Femur (tissue), 1 donor: ENCODE data around the gene SMAD6.

ENCODE experiments used
- DNase-seq: peaks from one replicate; pipeline ENCODE4 v3.0.0-alpha.2; 2017

The SMAD6 gene

GRCh38 chr15:66721954-66722353 lies 19.9 kb downstream of the SMAD6 start:
- no peak for DNase-seq

DNA sequence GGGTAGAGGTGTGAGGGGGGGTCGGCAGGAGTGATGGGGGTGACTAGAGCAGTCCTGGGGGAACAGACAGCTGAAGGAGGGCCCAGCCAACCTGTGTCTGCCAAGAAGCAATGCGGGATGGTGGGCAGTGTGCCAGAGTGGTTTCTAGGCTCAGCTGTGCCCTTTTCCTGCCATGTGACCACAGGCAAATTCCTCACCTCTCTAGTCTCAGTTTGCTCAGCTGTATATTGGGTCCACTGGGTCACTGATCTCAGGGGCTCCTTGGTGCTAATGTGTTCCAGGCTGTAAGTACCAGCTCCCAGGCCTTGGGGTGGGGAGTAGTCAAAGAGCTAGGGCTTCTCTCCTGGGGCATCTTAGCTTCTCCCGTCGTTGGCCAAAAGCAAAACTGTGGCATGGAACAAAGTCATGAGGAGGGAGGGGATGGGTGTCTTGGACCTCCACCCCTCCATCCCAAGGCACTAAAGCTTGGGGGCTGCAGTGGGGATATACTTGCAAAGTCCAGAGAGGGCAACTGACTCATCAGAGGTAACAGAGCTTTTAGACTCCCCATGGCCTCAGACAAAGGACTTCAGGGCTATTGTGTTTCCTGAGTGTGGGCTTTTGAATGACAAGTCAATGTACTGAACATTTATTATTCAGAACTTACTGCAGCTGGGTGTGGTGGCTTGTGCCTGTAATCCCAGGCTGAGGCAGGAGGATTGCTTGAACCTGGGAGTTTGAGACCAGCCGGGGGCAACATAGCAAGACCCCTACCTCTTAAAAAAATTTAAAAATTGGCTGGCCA lies 20.9 kb downstream of the SMAD6 start:
- no peak for DNase-seq

DNA sequence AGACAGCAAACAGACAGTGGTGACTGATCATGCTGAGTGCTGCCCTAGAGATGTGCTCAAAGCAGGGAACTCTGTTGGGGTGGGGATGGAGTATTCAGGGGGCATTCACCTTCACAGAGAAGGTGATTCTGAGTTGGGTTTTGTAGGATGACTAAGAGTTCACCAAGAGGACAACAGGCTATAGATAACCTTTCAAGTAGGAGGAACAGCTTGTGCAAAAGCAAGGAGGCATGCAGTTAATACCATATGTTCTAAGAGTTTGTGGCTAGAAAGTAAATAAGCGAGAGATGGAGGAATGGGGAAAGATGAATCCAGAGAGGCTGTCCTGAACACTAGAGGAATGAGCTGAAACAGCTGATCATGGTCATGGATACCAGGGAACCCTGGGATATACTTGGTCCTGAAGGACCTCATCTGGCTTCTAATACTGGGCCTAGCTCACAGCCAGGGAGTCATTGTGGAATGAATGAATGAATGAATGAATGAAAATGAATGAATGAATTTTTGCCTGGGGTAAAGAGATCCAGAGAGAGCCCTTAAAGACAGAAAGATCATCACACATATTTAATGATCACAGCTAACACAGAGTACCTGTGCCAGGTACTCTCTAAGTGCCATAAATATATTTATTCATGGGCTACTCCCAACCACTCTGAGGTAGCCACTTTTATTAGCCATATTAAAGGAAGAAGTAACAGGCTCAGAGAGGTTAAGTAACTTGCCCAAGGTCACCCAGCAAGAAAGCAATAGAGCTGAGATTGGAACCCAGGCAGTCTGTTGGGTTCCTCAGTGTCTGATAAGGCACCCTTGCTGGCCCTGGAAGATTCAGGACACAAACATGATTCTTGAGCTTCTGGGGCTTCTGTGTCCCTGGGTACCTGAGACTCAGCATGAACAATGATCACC lies 22.0 kb downstream of the SMAD6 start:
- DNase-seq, result no peak

GRCh38 chr15:66724732-66725463 lies 22.9 kb downstream of the SMAD6 start:
- DNase-seq, result peak; percentile 74

- DNase-seq, result no peak
These were observed 23.4 kb downstream of the SMAD6 start for GRCh38 chr15:66725464-66725785.

- no peak for DNase-seq
These were observed 24.4 kb downstream of the SMAD6 start for GRCh38 chr15:66726386-66726785.

DNA sequence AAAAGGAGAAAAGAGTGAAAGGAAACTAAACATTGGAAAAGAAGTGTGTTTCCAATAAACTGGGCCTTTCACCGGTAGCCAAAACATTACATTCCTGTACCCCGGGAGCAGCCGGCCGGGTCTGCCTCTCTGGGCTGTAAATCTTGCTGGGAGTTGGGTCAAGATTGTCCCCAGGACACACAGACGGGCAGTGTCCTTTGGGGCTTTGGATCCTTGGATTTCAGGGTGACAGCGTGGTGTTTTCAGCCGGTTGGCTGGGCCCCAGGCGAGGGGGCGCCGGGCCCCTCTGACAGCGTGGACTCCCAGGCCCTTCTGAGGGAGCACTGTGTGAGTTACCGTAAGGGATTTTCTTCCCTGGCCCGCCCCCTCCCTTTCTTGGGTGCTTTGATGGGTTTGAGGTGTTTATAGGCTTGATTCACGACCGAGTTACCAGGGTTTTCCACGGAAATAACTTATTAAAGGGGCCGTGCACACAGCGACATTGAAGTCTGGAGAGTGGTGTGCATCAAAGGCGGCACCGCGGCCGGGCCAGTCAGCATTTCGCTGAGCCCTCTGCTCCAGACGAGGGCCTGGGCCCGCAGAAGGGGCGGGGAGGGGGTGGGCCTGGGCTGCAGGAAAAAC lies 27.4 kb downstream of the SMAD6 start:
- DNase-seq, result peak; percentile 83

- no peak for DNase-seq
These were observed 28.4 kb downstream of the SMAD6 start for GRCh38 chr15:66730168-66731021.

- DNase-seq, result no peak
These were observed 31.9 kb downstream of the SMAD6 start for GRCh38 chr15:66733976-66734375.

DNA sequence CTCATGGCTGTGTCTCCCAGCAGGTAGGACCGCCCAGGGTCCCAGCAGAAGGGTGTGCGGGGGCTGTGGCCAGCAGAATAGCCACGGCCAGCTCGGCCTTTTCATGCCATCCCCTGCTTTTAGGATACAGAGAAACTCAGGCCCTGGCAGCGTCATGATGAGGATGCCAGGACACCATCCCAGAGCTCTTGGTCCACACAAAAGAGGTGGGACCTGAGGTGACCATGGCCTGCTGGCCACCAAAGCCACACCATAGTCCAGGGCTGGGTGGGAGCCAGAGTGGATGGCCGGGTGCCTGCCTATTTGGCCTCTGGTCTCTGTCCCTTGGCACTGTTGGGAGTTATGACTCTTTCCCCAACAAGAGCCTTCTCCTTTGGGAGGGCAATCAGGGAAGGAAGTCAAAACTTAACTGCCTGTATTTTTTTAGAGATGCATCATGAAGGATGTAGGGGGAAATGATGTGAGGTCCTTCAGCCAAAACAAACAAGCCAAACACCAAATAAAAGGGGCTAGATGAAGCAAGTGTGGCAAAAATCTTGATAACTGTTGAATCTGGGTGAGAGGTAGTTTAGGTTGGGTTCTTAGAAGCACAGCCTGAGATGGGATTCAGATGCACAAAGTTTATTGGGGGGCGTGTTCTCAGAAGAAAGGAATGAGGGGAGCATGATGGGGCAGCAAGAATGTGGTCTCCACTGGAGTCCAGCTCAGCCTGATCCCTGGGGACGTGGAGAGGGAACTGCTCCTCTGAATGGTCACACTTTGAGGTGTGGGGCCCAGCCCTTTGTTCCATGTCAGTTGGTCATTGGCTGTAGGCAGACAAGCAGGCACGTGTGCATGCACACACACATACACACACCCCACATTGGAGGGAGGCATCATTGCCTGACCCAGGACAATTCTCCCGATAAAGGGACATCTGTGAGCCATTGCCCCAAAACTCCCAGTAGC lies 33.2 kb downstream of the SMAD6 start:
- no peak for DNase-seq

- no peak for DNase-seq
These were observed 33.9 kb downstream of the SMAD6 start for GRCh38 chr15:66735909-66736305.

- no peak for DNase-seq
These were observed 35.4 kb downstream of the SMAD6 start for GRCh38 chr15:66737243-66738010.

GRCh38 chr15:66738116-66738515 lies 36.1 kb downstream of the SMAD6 start:
- no peak for DNase-seq

- DNase-seq, result no peak
These were observed 36.6 kb downstream of the SMAD6 start for GRCh38 chr15:66738595-66738994.

- DNase-seq, result no peak
These were observed 37.3 kb downstream of the SMAD6 start for GRCh38 chr15:66739287-66739686.

- DNase-seq, result peak; percentile 89
These were observed 38.8 kb downstream of the SMAD6 start for GRCh38 chr15:66740802-66741201.

DNA sequence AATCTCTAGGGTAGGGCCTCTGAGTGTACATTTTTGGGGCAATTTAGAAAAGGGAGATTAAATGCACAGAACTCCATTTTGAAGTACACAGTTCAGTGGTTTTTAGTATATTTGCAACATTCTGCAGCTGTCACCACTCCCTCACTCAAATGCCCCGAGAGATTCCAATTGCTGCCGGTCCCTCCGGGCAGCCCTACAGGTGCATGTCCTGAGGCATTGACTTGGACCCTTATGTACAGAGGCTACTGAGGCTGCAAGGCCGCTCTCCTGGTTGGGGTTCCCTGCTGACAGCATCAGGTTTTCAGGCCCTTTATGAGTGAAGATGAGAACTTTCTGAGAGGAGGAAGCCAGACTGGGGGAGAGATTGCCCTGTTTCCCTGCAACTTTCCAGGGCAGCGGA lies 39.6 kb downstream of the SMAD6 start:
- DNase-seq, result no peak

DNA sequence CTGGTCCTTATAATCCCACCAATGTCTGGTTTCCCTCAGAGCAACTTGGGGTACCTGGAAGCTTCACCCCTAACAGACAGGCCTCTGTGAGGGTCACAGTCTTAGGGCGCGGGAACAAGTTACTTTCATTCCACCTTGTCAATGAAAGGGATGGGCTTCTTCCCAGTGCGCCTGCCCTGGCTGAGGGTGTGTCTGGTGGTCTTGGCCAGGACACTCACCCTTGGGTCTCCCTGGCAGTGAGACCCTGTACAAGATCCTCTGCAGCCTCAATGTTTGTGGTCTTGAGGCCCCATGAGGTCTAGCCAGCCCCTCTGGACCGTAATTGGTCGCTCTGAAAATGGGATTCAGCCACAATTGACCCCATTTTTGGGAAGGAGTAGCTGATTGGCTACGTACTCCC lies 40.2 kb downstream of the SMAD6 start:
- no peak for DNase-seq

DNA sequence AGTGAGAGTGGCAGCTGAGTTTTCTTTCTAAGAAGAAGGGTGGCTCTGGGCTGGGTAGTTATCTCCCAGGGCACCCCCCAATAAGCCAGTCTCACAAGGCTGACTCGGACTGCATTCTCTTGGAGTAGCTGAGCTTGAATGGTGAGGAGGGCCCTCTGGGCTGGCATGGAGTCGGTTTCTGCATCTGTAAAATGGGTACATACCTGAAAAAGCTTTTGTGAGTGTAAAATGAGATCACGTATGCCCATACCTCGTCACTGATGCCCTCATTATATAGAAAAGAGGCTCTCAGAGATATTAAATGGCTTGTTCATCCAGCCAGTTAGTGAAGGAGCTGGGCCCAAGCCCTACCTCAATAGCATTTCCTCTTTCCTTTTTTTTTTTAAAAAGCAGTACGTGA lies 41.2 kb downstream of the SMAD6 start:
- no peak for DNase-seq
